Measurements from ENCODE around the gene TAF5L. TPM values are rescaled to one million over a fixed set of nuclear protein-coding genes. Genes with fewer than 3 reads are reported as not detected.

The TAF5L gene
- total RNA-seq, 1 donor from 2014 or later, result 24.4 TPM

- POLR2A ChIA-PET, result no interaction called here
- ATAC-seq (ENCODE audit: low read depth), result no peak
- DNase-seq, result no peak
- H3K9me3 Mint-ChIP-seq, result no peaks in the 10 kb centered on the region
- H3K27me3 Mint-ChIP-seq, result no peaks in the 10 kb centered on the region
- no peak for TF ChIP-seq CTCF (IDR thresholded peaks at IDR 0.05)
- peaks cover 13% of the 10 kb centered on the region for H3K4me1 Mint-ChIP-seq
- H3K27ac Mint-ChIP-seq, result no peak overlapping the region
- intact Hi-C loops (cut with micrococcal nuclease), result no loop called here
- H3K4me3 Mint-ChIP-seq, result no peak overlapping the region
- CTCF ChIA-PET, result no interaction called here
- no peaks in the 10 kb centered on the region for H3K36me3 Mint-ChIP-seq (ENCODE audit: low read depth)
These were observed 44.4 kb downstream of the TAF5L start for GRCh38 chr1:229581485-229581884.

DNA sequence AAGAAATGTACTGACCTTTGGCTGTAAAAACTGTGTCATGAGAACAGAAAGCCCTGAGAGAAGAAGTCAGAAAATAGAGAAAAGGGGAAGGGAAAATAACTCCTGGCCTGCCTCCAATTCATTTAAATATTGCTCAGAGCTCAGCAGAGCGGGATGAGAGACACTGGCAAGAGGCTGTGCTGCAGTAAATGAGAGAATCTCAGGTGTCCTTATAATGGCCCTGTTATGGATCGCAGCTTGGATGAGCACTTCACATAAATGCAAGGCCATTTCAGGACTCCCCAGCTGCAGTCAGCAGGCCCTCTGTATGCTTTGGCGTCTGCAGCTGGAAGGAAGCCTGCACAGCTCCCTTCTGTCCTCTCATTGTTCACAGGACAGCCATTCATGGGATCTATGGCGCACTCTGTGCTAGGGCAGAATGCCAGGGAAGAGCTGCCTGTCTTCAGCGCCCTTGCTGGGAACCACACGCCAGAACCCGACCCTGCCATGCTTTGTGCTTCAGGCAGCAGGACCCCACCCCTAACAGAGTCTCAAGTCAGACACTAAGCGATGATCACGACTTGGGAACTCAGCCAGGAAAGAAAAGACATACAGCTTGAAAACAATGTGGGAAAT, 46.8 kb downstream of the TAF5L start:
- POLR2A ChIA-PET, result interaction anchor here (1.3 kb wide), 1 partner anchor 20 kb away, joined by 9 read pairs; the partner anchor contains the start of gene ABCB10
- intact Hi-C loops (cut with micrococcal nuclease), result loop anchor here (1.0 kb wide), 2 partner anchors 20 to 47 kb away; partner anchors contain the start of genes TAF5L and URB2
- peak; percentile 91 for ATAC-seq (ENCODE audit: low read depth)
- H3K9me3 Mint-ChIP-seq, result no peaks in the 10 kb centered on the region
- H3K4me3 Mint-ChIP-seq, result peak overlapping the region; percentile 77
- peaks cover 13% of the 10 kb centered on the region for H3K4me1 Mint-ChIP-seq
- H3K36me3 Mint-ChIP-seq (ENCODE audit: low read depth), result no peaks in the 10 kb centered on the region
- no peak for TF ChIP-seq CTCF (IDR thresholded peaks at IDR 0.05)
- no peak for DNase-seq
- no peaks in the 10 kb centered on the region for H3K27me3 Mint-ChIP-seq
- CTCF ChIA-PET, result interaction anchor here (0.7 to 1.3 kb wide), 3 partner anchors 18 to 683 kb away, joined by 3 to 7 read pairs (median 3); partner anchors contain the start of gene ABCB10
- H3K27ac Mint-ChIP-seq, result peak overlapping the region; percentile 69

DNA sequence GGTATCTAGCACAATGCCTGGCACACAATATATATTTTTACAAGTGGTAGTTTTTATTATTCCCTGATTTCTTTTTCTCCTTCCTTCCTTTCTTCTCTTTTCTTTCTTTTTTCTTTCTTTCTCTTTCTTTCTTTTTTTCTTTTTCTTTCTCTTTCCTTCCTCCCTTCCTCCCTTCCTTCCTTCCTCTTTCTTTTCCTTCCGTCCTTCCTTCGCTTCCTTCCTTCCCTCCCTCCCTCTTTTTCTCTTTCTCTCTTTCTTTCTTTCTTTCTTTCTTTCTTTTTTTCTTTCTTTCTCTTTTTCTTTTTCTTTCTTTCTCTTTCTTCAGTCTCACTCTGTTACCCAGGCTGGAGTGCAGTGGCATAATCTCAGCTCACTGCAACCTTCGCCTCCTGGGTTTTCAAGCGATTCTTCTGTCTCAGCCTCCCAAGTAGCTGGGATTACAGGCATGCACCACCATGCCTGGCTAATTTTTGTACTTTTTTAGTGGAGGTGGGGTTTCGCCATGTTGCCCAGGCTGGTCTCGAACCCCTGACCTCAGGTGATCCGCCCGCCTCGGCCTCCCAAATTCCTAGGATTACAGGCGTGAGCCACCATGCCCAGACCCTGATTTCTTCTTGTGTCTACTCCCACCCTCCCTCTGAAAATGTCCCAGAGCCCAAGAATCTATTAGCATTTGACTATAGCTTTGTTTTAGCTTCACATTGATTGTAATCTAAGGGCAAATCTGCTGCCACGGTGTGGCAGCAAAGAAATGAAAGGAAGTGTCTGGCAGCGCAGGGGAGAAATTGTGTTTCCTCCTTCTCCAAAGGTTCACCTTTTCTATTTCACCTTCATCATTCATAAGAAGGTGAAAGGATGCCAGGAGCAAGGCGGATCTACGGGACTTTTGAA, 47.5 kb downstream of the TAF5L start:
- Mint-ChIP-seq H3K9me3 (no peaks in the 10 kb centered on the region), H3K36me3 (ENCODE audit: low read depth) (no peaks in the 10 kb centered on the region), H3K27me3 (no peaks in the 10 kb centered on the region), H3K4me1 (peaks cover 13% of the 10 kb centered on the region), H3K4me3 (peak overlapping the region; percentile 77), H3K27ac (peak overlapping the region; percentile 69)
- intact Hi-C loops (cut with micrococcal nuclease), result loop anchor here (1.0 kb wide), 2 partner anchors 19 to 48 kb away; partner anchors contain the start of genes TAF5L and URB2
- DNase-seq (no peak), ATAC-seq (ENCODE audit: low read depth) (peak; percentile 34)
- ChIA-PET CTCF (interaction anchor here (1.1 to 1.3 kb wide), 2 partner anchors 17 to 20 kb away, joined by 3 to 7 read pairs; partner anchors contain the start of gene ABCB10), POLR2A (interaction anchor here (1.3 kb wide), 1 partner anchor 20 kb away, joined by 9 read pairs; the partner anchor contains the start of gene ABCB10)
- no peak for TF ChIP-seq CTCF (IDR thresholded peaks at IDR 0.05)

GRCh38 chr1:229574679-229575442, 51.1 kb downstream of the TAF5L start:
- TF ChIP-seq CTCF (IDR thresholded peaks at IDR 0.05), result no peak
- H3K36me3 Mint-ChIP-seq (ENCODE audit: low read depth), result no peaks in the 10 kb centered on the region
- intact Hi-C loops (cut with micrococcal nuclease), result no loop called here
- peaks cover 20% of the 10 kb centered on the region for H3K4me1 Mint-ChIP-seq
- H3K27me3 Mint-ChIP-seq, result no peaks in the 10 kb centered on the region
- POLR2A ChIA-PET, result no interaction called here
- no peak overlapping the region for H3K4me3 Mint-ChIP-seq
- H3K9me3 Mint-ChIP-seq, result no peaks in the 10 kb centered on the region
- CTCF ChIA-PET, result no interaction called here
- DNase-seq, result no peak
- no peak for ATAC-seq (ENCODE audit: low read depth)
- no peak overlapping the region for H3K27ac Mint-ChIP-seq

Measured in activated B cell treated with CpG ODN at 0.5 μM for 24 hours (primary cell).